ENCODE measurements around the gene SLC25A12. TPM values are rescaled to one million over a fixed set of nuclear protein-coding genes. Genes with fewer than 3 reads are reported as not detected.

The SLC25A12 gene
- total RNA-seq, 1 donor from 2014 or later: 30.4 TPM

Other genes with a start within 250 kb of the SLC25A12 start
- gene DYNC1I2, start 206.8 kb downstream of the SLC25A12 start, total RNA-seq (ENCODE audit: unreplicated experiment): 363 TPM
- gene HAT1, start 28.2 kb upstream of the SLC25A12 start, total RNA-seq (ENCODE audit: unreplicated experiment): 19.9 TPM
- 5.1 TPM for gene METAP1D, start 105.7 kb upstream of the SLC25A12 start, total RNA-seq (ENCODE audit: unreplicated experiment)
- gene DLX1, start 191.3 kb upstream of the SLC25A12 start, total RNA-seq (ENCODE audit: unreplicated experiment): 0.61 TPM
- 1.4 TPM for gene DLX2, start 208.7 kb upstream of the SLC25A12 start, total RNA-seq (ENCODE audit: unreplicated experiment)

Measured in glutamatergic neuron (in vitro differentiated cells).